Smooth muscle cell of bladder (primary cell): ENCODE data around the gene P3H2. TPM values are rescaled to one million over a fixed set of nuclear protein-coding genes. Genes with fewer than 3 reads are reported as not detected.

Source experiments
- total RNA-seq: library from RNA; depleted of rRNA; stranded (reverse); fragments of >200 nt; gene quantifications from 2 replicates; pipeline ENCODE4 v1.2.3, GENCODE V29; 2014

The P3H2 gene
- 8.0 and 11.1 TPM in 2 replicates for total RNA-seq

GRCh38 chr3:190120269-190121060, at the start of gene P3H2:
TSS of gene P3H2 (minus strand) at chr3:190120897. CDS start at chr3:190120731, 166 bp downstream.

Other genes starting within 250 kb of the P3H2 start
- 0.14 and 0.18 TPM in 2 replicates for gene CLDN1, start 201.5 kb upstream of the P3H2 start, total RNA-seq